GM12865 (cell line): ENCODE measurements around the gene COL8A1.

ENCODE experiments used
- DNase-seq: peaks from one replicate; pipeline ENCODE4 v3.0.0; 2010; ENCODE audit warnings: low read depth
- H3K4me3 ChIP-seq: 2 replicates; pipeline ENCODE4 v1.5.1; 2011; ENCODE audit warnings: mild to moderate bottlenecking, low read depth, low read length, control low read depth
- CTCF ChIP-seq: IDR thresholded peaks from 2 replicates; pipeline ENCODE4 v1.5.1; 2011; ENCODE audit warnings: low read length, control low read depth, low read depth, inconsistent platforms; ENCODE audit not compliant: insufficient read depth; ENCODE audit errors: missing control alignments

COL8A1 gene

GRCh38 chr3:99699841-99700240, 61.4 kb downstream of the COL8A1 start:
- no peak for TF ChIP-seq CTCF
- no peak overlapping the region for H3K4me3 ChIP-seq
- DNase-seq = peak; percentile 57

- H3K4me3 ChIP-seq = no peak overlapping the region
- DNase-seq = no peak
- TF ChIP-seq CTCF = no peak
Observed at GRCh38 chr3:99700631-99701268, 62.4 kb downstream of the COL8A1 start.

- TF ChIP-seq CTCF = no peak
- H3K4me3 ChIP-seq = no peak overlapping the region
- no peak for DNase-seq
Observed at GRCh38 chr3:99702953-99703943, 64.9 kb downstream of the COL8A1 start.

- no peak for DNase-seq
- H3K4me3 ChIP-seq = no peak overlapping the region
- TF ChIP-seq CTCF = no peak
Observed at GRCh38 chr3:99704417-99704816, 66.0 kb downstream of the COL8A1 start.

- no peak for DNase-seq
- no peak overlapping the region for H3K4me3 ChIP-seq
- no peak for TF ChIP-seq CTCF
Observed at GRCh38 chr3:99706410-99706809, 68.0 kb downstream of the COL8A1 start.

- no peak overlapping the region for H3K4me3 ChIP-seq
- TF ChIP-seq CTCF = no peak
- no peak for DNase-seq
Observed at GRCh38 chr3:99708207-99708745, 69.9 kb downstream of the COL8A1 start.
